HL-60 (cell line): Measurements from ENCODE around the gene INO80C.

Experiments used
- REST ChIP-seq: IDR thresholded peaks from 2 replicates; pipeline ENCODE4 v1.6.1; 2012; ENCODE audit warnings: low read depth; ENCODE audit not compliant: insufficient replicate concordance
- SPI1 ChIP-seq: IDR thresholded peaks from 2 replicates; pipeline ENCODE4 v1.6.1; 2012; ENCODE audit warnings: low read depth, mild to moderate bottlenecking, borderline replicate concordance
- TF ChIP-seq, protein P1 (sequence below): IDR thresholded peaks from one replicate; pipeline ENCODE4 v1.5.1; 2011; ENCODE audit warnings: low read length, control low read depth, inconsistent platforms; ENCODE audit not compliant: insufficient read depth

GRCh38 chr18:35526495-35527059 is 28.8 kb upstream of the INO80C start:
- TF ChIP-seq, protein P1, sequence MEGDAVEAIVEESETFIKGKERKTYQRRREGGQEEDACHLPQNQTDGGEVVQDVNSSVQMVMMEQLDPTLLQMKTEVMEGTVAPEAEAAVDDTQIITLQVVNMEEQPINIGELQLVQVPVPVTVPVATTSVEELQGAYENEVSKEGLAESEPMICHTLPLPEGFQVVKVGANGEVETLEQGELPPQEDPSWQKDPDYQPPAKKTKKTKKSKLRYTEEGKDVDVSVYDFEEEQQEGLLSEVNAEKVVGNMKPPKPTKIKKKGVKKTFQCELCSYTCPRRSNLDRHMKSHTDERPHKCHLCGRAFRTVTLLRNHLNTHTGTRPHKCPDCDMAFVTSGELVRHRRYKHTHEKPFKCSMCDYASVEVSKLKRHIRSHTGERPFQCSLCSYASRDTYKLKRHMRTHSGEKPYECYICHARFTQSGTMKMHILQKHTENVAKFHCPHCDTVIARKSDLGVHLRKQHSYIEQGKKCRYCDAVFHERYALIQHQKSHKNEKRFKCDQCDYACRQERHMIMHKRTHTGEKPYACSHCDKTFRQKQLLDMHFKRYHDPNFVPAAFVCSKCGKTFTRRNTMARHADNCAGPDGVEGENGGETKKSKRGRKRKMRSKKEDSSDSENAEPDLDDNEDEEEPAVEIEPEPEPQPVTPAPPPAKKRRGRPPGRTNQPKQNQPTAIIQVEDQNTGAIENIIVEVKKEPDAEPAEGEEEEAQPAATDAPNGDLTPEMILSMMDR, result no peak
- TF ChIP-seq REST (no peak), SPI1 (peak; percentile 45; the same call in 1 of the 2 replicates)
